GM12878 (cell line): Measurements from ENCODE around the gene PLXNC1.

ENCODE experiments used
- CBFB ChIP-seq: IDR thresholded peaks from 2 replicates; pipeline ENCODE4 v1.6.1; 2016; ENCODE audit warnings: antibody characterized with exemption, low read depth
- CHD2 ChIP-seq: IDR thresholded peaks from 2 replicates; pipeline ENCODE4 v1.6.1; 2011; ENCODE audit warnings: low read depth, low read length, improper control_type of control experiment, borderline replicate concordance
- CTCF ChIP-seq, 3 experiments: IDR thresholded peaks in 2 of 3; conservative IDR thresholded peaks in 1 of 3; 2 replicates each; pipeline ENCODE4 v1.5.1; 2011; ENCODE audit warnings: low read depth in 3 of 3, low read length in 3 of 3, mild to moderate bottlenecking in 3 of 3, control low read depth in 2 of 3, moderate library complexity in 2 of 3, inconsistent platforms in 1 of 3, mixed read lengths in 1 of 3; ENCODE audit not compliant: control insufficient read depth in 2 of 3, insufficient read depth in 1 of 3; ENCODE audit errors: extremely low read depth in 1 of 3
- FOXK2 ChIP-seq: fragments of 450-650 bp; IDR thresholded peaks from 2 replicates; pipeline ENCODE4 v1.6.1; 2017; ENCODE audit warnings: mild to moderate bottlenecking, moderate library complexity
- GATAD2B ChIP-seq: fragments of 450-650 bp; conservative IDR thresholded peaks from 2 replicates; pipeline ENCODE4 v1.6.1; 2017; ENCODE audit warnings: low read depth, mild to moderate bottlenecking, moderate library complexity
- POLR2A ChIP-seq: IDR thresholded peaks from 2 replicates; pipeline ENCODE4 v1.6.1; 2011; ENCODE audit warnings: low read depth, mild to moderate bottlenecking, low read length
- POLR2AphosphoS5 ChIP-seq: IDR thresholded peaks from 2 replicates; pipeline ENCODE4 v1.6.1; 2011; ENCODE audit warnings: mild to moderate bottlenecking, low read length, inconsistent platforms
- REST ChIP-seq: IDR thresholded peaks from 2 replicates; pipeline ENCODE4 v1.6.1; 2012; ENCODE audit warnings: mild to moderate bottlenecking, low read depth, low read length
- SMC3 ChIP-seq: IDR thresholded peaks from 2 replicates; pipeline ENCODE4 v1.6.1; 2011; ENCODE audit warnings: low read length, improper control_type of control experiment, borderline replicate concordance
- WRNIP1 ChIP-seq: IDR thresholded peaks from 2 replicates; pipeline ENCODE4 v1.6.1; 2011; ENCODE audit warnings: low read depth, low read length, improper control_type of control experiment, borderline replicate concordance
- YBX1 ChIP-seq: fragments of 450-650 bp; IDR thresholded peaks from 2 replicates; pipeline ENCODE4 v1.6.1; 2016; ENCODE audit warnings: antibody characterized with exemption
- ZNF24 ChIP-seq: fragments of 450-650 bp; IDR thresholded peaks from 2 replicates; pipeline ENCODE4 v1.6.1; 2017; ENCODE audit warnings: antibody characterized with exemption, mild to moderate bottlenecking
- ZNF274 ChIP-seq: IDR thresholded peaks from one replicate; pipeline ENCODE4 v1.8.0; 2011; ENCODE audit not compliant: insufficient read length, insufficient read depth
- ZNF622 ChIP-seq: fragments of 450-650 bp; IDR thresholded peaks from 2 replicates; pipeline ENCODE4 v1.6.1; 2017; ENCODE audit warnings: mild to moderate bottlenecking, inconsistent platforms

- TF ChIP-seq ZNF274 (no peak), CTCF (IDR thresholded peaks at IDR 0.05 in 2 of 3, conservative IDR thresholded peaks at IDR 0.05 in 1 of 3; ENCODE audit: control insufficient read depth in 2 of 3, extremely low read depth in 1 of 3, insufficient read depth in 1 of 3, low read depth in 3 of 3, low read length in 3 of 3) (peak in 1 of 3 experiments; percentile 17; a peak in 2 of 6 replicates), ZNF24 (no peak), WRNIP1 (no peak), CBFB (no peak), YBX1 (no peak), FOXK2 (no peak), POLR2A (peak; percentile 74), POLR2AphosphoS5 (peak; percentile 88), CHD2 (no peak), ZNF622 (no peak), SMC3 (no peak), REST (no peak), GATAD2B (no peak)
Measured at GRCh38 chr12:94208622-94208966, 60.2 kb downstream of the PLXNC1 start.
